ENCODE results near the gene PLD3.
"Not testable (repeated sequence)": the region's sequence is repeated elsewhere in the genome, so short reads cannot be mapped to it uniquely, and the experiment has no call there.

Gene PLD3

GRCh38 chr19:40366697-40367561 lies 18.4 kb downstream of the PLD3 start:
- no peak for DNase-seq

- DNase-seq, result no peak
Measured at GRCh38 chr19:40367577-40368434, 19.3 kb downstream of the PLD3 start.

DNA sequence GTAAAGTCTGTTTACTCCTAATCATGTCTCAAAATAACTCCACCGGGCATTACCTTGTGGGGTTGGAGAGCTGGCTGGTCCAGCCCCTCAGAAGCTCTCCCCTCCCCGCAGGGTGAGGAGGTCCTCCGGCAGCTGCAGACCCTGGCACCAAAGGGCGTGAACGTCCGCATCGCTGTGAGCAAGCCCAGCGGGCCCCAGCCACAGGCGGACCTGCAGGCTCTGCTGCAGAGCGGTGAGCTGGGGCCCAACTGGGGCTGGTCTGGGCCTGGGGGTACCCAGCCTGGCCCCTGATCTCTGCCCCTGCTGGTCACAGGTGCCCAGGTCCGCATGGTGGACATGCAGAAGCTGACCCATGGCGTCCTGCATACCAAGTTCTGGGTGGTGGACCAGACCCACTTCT lies 21.3 kb downstream of the PLD3 start:
- no peak for DNase-seq

DNA sequence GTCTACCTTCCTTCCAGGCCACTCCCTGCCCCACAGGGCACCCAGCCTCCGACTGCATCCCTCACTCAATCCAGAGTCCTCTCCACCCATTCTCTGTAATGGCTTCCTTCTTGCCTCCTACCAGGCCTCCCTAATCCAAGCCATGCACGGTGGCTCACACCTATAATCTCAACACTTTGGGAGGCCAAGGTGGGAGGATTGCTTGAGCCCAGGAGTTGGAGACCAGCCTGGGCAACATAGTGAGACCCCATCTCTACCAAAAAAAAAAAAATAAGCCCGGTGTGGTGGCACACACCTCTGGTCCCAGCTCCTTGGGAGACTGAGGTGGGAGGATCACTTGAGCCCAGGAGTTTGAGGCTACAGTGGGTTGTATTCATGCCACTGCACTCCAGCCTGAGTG lies 21.8 kb downstream of the PLD3 start:
- DNase-seq, result not testable (repeated sequence)

GRCh38 chr19:40370997-40371801 lies 22.7 kb downstream of the PLD3 start:
- DNase-seq, result no peak

GRCh38 chr19:40371802-40372122 lies 23.3 kb downstream of the PLD3 start:
- DNase-seq, result no peak

DNA sequence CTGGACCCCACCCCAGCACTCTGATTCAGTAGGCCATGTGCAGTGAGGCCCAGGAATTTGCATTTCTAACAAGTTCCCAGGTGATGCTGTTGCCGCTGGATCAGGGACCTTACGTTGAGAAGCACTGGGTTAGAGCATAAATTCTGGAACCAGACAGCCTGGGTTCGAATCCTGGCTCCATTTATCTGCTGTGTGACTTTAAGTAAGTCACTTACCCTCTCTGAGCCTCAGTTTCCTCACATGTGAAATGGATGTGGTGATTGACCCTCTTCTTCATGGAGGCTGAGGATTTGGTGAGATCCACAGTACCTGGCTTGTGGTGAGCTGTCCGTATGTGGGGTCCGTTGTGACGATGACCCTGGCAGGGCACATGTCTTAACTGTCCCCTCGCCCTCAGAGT lies 25.6 kb downstream of the PLD3 start:
- DNase-seq, result no peak

GRCh38 chr19:40376286-40376862 lies 27.9 kb downstream of the PLD3 start:
- DNase-seq, result no peak

DNA sequence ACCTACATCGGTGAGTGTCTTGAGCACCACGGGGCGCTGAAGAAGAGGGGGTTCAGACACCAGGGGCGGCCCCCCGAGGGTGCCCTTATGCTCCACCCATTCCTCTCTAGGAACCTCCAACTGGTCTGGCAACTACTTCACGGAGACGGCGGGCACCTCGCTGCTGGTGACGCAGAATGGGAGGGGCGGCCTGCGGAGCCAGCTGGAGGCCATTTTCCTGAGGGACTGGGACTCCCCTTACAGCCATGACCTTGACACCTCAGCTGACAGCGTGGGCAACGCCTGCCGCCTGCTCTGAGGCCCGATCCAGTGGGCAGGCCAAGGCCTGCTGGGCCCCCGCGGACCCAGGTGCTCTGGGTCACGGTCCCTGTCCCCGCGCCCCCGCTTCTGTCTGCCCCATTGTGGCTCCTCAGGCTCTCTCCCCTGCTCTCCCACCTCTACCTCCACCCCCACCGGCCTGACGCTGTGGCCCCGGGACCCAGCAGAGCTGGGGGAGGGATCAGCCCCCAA lies 29.4 kb downstream of the PLD3 start:
- DNase-seq, result no peak

GRCh38 chr19:40378509-40378908 lies 30.0 kb downstream of the PLD3 start:
- DNase-seq, result no peak

GRCh38 chr19:40379446-40380198 lies 31.1 kb downstream of the PLD3 start:
- no peak for DNase-seq

DNA sequence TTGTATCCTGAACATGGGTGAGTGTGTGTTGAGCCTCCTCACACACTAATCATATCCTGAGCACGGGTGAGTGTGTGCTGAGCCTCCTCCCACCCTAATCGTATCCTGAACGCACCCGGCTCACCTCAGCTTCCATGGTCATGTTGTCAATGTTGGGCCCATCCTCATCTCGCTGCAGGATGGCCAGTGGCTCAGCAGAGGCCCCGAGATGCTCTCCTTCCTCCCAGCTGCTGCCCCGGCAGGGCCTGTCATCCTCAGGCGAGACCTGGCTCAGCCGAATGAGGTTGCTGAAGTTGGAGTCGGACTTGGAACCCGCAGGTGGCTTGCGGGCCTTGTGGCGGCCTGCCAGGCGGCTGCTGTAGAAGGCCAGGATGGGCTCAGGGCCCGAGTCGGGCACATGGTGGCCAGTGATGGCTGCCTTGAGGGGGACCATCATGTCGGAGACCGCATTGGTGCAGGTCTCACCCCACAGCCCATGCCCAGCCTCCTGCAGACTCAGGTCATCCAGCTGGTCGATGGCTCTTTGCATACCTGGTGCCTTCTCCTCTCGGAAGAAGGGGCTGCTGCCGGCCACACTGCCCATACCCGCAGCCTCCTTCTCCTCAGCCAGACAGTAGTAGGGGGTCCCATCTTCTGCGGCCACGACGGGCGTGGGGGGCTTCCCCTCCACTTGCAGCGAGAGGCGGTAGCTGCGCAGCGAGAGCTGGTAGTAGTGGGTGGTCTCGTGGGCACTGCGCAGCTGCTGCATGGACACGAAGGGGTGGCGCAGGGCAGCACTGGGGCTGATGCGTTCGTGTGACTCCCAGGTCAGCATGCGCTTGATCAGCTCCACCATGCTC lies 31.9 kb downstream of the PLD3 start:
- no peak for DNase-seq

DNA sequence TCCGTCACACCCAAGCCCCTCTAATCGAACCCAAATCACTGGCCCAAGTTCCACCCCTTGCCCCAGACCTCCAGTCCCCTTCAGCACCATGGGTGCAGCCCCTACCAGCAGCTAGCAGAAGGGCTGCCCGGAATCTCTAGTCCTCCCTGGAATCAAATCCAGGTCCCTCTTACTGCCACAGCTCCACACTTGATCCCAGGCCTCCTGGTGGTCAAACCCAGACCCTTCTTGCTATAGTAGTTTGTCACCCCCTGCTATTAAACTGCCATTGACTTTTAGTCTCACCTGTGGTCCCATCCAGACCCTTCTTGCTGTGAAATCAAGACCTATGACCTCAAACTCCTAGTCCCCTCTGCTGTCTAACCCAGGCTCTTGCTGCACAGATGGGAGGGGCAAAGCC lies 32.8 kb downstream of the PLD3 start:
- DNase-seq, result no peak

DNA sequence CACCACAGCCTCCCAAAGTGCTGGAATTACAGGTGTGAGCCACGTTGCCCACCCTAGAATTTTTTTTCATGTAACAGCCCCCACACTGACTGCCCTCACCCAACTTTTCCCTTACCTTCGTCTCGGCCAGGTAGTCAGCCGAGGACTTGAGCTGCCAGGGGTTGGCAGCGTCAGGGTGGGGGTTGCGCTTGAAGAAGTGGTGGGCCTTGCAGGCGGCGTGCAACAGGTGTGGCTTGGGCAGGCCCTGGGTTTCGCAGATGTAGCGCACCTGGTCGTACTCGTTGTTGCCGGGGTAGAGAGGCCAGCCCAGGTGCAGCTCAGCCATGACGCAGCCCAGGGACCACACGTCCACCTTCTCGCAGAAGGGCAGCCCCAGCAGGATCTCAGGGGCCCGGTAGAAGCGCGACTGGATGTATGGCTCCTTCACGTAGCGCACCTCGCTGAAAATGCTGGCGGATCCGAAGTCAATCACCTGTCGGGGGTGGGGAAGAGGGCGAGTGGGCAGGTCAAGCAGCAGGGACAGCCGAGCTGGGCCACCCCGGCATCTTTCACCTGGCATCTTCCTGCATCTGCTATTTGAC lies 35.3 kb downstream of the PLD3 start:
- DNase-seq, result no peak

GRCh38 chr19:40387155-40387554 lies 38.7 kb downstream of the PLD3 start:
- no peak for DNase-seq

DNA sequence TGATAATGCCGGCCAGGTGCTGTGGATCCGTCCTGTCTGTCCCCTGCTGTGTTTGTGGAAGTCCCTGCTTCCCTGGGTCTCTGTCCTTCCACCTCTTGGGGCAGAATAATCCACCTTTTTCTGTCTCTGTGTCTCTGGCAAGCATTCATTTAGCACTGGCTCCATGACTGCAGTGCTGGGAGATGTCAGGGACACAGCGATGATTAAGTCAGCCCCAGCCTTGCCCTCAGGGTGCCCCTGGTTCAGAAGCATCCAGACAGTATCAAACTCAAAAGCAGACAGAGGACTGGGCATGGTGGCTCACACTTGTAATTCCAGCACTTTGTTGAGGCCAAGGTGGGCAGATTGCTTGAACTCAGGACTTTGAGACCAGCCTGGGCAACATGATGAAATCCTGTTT lies 40.0 kb downstream of the PLD3 start:
- DNase-seq, result no peak

DNA sequence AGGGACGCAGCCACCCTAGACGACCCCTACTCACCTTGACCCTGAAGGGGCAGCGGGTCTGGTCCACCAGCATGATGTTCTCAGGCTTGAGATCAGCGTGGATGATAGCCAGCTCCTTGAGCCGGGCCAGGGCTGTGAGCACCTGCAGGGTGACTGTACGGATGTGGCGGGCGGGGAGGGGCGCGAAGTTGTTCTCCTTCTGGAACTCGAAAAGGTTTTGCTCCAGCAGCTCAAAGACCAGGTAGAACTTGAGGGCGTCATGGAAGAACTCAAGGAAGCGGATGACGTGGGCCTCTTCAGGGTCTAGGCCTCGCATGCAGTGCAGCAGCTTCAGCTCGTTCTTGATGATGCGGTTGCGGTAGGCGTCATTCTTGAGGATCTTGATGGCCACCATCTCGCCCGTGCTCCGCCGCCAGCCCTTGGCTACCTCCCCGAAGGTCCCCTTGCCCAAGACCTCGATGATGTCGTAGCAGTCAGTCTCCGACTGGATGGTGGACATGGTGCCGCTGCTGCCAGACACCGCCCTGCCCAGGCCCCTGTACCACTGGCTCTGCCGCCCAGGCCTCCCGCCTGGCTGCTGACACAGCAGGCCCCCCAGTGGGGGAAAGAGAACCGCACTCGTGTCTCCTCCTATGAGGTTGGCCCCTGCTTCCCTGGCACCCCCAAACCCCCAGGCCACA lies 41.0 kb downstream of the PLD3 start:
- DNase-seq, result no peak

DNA sequence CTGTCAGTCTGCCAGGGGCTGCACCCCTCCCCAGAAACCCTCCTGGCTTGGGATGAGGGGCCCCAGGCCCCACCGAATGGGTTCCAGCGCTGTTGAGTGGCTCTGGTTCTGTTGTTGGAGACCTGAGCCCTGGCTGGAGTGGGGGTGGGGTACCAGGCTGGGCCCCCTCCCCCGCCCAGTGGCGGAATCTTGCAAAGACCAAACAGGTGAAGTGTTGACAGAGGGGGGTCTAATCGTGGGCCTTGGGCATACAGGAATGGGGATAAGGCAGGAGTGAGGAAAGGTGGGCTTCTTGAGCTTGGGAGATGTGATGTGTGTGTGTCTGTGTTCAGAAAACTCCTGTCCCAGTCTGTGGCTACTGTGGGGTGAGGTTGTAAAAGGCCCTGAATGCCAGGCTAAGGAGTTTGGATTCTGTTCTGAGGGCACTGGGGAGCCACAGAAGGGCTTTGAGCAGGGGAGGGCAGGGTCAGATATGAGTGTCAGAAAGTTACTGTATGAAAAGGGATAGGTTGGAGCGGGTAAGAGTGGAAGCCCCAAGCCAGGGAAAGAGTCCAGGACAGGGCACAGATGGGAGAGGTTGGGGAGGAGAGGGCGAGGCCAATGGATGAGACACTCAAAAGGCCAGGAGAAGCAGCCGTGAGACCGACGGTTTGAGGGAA lies 41.7 kb downstream of the PLD3 start, which contains the start of gene HIPK4:
HIPK4 (minus strand) TSS at position 98 of the 659 bp plus-strand sequence. CDS start 279 bp downstream, outside the sequence.
- no peak for DNase-seq

DNA sequence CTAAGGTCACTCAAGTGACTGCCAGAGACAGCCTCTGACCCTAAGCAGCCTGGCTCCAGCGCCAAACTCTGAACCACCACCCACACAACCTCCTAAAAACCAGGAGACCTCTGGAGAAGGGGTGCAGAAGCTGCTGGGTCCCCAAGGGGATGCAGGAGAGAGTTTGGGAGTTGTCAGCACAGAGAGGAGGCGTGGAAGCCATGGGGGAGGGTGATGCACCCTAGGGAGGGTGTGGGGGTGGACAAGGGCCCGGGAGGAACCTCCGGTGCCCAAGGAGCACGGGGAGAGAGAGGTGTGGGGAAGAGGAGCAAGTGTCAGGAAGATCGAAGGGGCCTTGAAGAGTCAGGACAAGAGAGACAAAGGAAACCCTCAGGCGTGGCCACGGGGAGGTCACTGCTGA lies 43.6 kb downstream of the PLD3 start:
- no peak for DNase-seq
